GM10266 (cell line): Measurements from ENCODE around the gene AP5M1.

Experiments
- DNase-seq: peaks from one replicate; pipeline ENCODE4 v3.0.0; 2012; ENCODE audit errors: extremely low spot score
- TF ChIP-seq, protein P1 (sequence below): IDR thresholded peaks from 2 replicates; pipeline ENCODE4 v1.5.1; 2012; ENCODE audit warnings: mild to moderate bottlenecking, low read depth; ENCODE audit not compliant: control insufficient read depth, insufficient read depth; ENCODE audit errors: missing control alignments

AP5M1 gene

DNA sequence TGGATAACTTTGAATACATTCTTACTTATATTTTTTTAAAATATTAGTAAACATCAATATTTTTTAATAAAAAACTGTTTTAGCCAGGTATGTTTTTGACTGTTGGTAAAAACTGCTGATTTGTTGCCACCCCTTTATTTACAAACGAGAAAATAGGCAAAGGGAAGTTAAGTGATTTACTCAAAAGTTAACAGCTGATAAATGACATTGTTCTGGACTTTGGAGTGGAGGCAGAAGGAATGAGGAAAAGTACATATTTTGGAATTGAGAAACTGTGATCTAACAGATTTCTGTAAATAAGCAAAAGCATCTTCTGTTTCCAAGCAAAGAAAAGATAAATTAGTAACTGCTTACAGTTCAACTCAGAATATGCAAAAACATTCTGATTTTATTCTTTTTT is 4.5 kb downstream of the AP5M1 start:
- TF ChIP-seq, protein P1, sequence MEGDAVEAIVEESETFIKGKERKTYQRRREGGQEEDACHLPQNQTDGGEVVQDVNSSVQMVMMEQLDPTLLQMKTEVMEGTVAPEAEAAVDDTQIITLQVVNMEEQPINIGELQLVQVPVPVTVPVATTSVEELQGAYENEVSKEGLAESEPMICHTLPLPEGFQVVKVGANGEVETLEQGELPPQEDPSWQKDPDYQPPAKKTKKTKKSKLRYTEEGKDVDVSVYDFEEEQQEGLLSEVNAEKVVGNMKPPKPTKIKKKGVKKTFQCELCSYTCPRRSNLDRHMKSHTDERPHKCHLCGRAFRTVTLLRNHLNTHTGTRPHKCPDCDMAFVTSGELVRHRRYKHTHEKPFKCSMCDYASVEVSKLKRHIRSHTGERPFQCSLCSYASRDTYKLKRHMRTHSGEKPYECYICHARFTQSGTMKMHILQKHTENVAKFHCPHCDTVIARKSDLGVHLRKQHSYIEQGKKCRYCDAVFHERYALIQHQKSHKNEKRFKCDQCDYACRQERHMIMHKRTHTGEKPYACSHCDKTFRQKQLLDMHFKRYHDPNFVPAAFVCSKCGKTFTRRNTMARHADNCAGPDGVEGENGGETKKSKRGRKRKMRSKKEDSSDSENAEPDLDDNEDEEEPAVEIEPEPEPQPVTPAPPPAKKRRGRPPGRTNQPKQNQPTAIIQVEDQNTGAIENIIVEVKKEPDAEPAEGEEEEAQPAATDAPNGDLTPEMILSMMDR: no peak
- no peak for DNase-seq

DNA sequence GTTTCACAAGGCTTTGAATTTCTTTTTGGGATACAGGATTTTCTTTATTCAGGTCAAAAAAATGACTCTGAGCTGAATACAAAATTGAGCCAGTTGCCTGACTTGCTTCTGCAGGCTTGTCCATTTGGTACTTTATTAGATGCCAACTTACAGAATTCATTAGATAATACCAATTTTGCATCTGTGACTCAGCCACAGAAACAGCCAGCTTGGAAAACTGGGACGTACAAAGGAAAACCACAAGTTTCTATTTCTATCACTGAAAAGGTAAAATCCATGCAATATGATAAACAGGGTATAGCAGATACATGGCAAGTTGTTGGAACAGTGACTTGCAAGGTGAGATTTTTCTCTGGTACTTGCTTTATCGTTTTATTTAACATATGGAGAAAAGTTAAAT is 5.8 kb downstream of the AP5M1 start:
- no peak for DNase-seq
- TF ChIP-seq, protein P1: no peak

DNA sequence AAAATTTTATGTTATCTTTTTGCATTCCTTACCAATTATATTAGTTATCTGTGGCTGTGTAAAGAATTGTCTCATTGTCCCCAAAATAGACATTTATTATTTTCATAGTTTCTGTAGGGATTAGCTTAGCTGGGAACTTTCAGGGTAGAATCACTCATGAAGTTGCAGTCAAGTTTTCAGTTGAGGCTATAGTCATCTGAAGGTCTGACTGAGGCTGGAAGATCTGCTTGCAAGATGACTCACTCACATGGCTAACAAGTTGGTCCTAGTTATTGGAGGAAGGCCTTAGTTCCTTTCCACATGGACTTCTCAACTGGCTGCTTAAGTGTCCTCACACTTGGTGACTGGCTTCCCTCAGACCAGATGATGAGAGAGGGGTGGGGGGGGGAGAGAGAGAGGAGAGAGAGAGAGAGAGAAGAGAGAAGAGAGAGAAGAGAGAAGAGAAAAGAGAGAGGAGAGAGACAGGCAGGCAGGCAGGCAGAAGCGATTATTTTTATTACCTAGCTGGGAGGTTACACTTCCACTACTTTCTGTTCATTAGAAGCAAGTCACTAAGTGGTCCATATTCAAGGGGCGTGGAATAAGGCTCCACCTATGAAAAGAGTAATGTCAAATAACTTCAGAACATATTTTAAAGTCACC is 6.4 kb downstream of the AP5M1 start:
- TF ChIP-seq, protein P1: no peak
- DNase-seq: no peak

DNA sequence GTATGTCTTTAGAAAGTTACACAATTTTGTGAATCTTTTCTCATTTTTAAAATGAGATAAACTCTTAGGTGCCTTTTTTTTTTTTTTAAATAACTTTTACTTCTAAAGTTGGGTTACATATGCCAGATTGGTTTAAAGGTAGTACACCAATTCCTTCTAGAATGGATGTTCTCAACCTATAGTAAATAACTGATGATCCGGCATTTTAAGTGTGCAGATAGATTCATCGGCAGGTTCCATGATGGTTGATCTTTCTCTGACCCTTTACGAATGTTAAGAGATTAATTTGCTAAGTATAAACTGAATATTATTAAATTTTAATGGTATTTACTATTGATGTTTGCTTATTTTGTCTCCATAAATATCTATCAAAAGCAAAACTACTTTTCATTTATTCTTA is 8.3 kb downstream of the AP5M1 start:
- no peak for DNase-seq
- TF ChIP-seq, protein P1: no peak

DNA sequence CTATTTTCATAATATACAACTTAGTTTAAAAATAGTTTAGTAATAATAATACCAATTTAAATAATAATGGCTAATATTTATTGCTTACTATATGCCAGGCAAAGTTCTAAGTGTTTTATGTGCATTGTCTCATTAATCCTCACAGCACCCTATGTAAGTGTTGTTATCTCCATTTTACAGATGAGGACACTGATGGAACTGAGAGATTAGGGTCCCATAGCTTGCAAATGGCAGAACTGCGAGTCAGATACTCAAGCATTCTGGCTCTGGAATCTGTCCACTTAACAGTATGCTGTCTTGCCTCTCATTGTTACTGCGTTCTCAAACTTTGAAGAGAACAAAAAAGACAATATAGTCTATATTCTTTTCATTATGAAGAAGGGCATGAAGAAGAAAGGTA is 19.0 kb downstream of the AP5M1 start:
- no peak for DNase-seq
- TF ChIP-seq, protein P1: no peak

DNA sequence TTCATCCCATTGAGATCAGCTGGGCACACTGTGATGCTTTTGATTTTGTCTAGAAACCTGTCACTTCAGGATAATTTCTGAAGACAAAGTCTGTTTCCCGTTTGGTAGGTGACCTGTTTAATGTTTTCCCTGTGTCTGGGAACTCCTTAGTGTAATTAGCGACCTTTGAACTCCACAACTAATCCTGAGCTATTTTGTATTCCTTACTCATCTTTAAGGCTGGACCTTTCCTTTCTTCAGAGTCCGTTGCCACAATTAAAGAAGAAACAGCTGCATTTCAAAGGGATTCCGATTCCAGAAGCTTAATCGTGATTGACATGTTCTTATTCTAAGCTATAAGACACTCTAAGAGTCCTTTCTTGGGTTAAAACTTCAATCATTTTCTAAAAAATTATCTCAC is 22.0 kb downstream of the AP5M1 start:
- TF ChIP-seq, protein P1: no peak
- no peak for DNase-seq

DNA sequence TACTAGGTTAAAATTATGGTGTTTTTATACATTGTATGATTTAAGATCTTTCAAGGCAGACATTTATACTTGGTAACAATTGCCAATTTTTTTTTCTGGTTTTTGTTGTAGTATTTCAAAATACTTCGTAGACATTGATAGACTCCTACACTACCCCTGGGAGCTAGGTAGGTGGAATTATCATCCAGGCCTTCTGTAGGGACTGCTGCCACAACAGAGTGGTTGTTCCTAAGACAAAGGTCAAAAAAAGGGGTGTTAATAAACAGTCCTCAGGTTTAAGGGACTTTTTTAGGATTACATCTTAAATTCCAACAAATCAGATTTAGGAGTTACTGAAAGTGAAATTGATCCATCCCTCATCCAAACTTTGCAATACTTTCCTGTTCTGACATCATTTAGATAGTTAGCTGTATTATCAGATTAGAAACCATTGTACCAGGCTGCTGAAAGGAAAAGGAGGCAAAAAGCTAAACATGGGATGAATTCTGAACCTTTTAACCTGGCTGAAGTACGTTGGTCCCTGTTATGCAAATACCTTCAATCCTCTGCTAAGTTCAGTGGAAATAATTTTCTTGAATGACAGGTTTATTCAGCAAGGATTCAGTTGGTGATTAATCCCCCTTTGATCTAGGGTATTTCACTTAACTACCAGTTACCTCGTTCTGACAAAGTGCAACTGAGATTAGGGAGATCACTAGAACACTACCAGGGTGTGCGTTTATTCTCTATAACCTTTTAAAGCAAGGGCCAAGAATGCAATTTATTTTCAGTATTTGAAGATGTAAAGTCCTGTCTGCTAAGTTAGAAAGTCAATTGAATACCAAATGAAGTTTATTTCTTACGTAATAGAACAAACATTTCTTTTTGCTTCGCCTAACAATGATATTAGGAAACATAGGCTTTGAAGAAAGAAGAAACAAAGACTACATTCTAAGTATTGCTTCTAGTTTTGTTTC is 23.2 kb downstream of the AP5M1 start:
- TF ChIP-seq, protein P1: no peak
- DNase-seq: no peak
